HCT116 (cell line): ENCODE results near the gene CTRL. TPM values are rescaled to one million over a fixed set of nuclear protein-coding genes. Genes with fewer than 3 reads are reported as not detected.
A peak's percentile ranks its signal among the peaks of the same experiment; 100 is the strongest.

ENCODE experiments used
- ATAC-seq: fragments of 200-7000 bp; cut with Tn5 transposase; 2 replicates; pipeline ENCODE4 v1.9.1; 2020; ENCODE audit warnings: mild to moderate bottlenecking, moderate library complexity
- BruUV-seq: library from RNA; stranded (reverse); fragments of 400-500 nt; replicated peaks from 2 replicates; lab custom pipeline; 2021; lab: Mats Ljungman, UMichigan
- CTCF ChIA-PET: fragments of 300-600 bp; sonication (Branson Sonifier 250); formaldehyde crosslinking; loops from one replicate; lab custom pipeline; 2021; ENCODE audit warnings: antibody characterized with exemption; lab: Charles Lee
- POLR2A ChIA-PET: fragments of 300-600, 350-600 bp; sonication (Branson Sonifier 250); formaldehyde crosslinking; loops from one replicate; lab custom pipeline; 2021; ENCODE audit warnings: antibody characterized with exemption; lab: Charles Lee
- RAD21 ChIA-PET, 2 experiments: fragments of 300-600 bp; sonication (Branson Sonifier 250); formaldehyde crosslinking; loops; one replicate each; lab custom pipeline; 2023; ENCODE audit warnings: low total read pairs in 2 of 2; ENCODE audit not compliant: uncharacterized antibody in 2 of 2, unreplicated experiment in 2 of 2, low non-redundant PET in 1 of 2; lab: Charles Lee
- DNase-seq: peaks from one replicate; pipeline ENCODE4 v3.0.0-alpha.2; 2010; ENCODE audit warnings: low read depth, low spot score
- H2AFZ ChIP-seq: fragments of 200-600 bp; shearing (Covaris generic), sonication (generic); 2 replicates; pipeline ENCODE4 v1.6.1; 2017; ENCODE audit warnings: low read depth, mixed run types, mixed read lengths, antibody characterized with exemption, low read length; ENCODE audit not compliant: poor library complexity, severe bottlenecking
- H3K27ac ChIP-seq: 2 replicates; pipeline ENCODE4 v1.5.1; 2012; ENCODE audit warnings: low read depth, low read length
- H3K27me3 ChIP-seq: fragments of 200-600 bp; sonication (generic); 2 replicates; pipeline ENCODE4 v1.6.1; 2016; ENCODE audit warnings: mixed run types, low read length, mixed read lengths; ENCODE audit not compliant: insufficient read depth
- H3K36me3 ChIP-seq, 2 experiments: fragments of 200-500 bp in 1 of 2; fragments of 200-600 bp in 1 of 2; sonication (Bioruptor generic) in 1 of 2; sonication (generic) in 1 of 2; 2 replicates each; pipeline versions ENCODE4 v1.5.1 to v1.6.1; 2014 to 2016; ENCODE audit warnings: low read length in 2 of 2, inconsistent platforms in 1 of 2, mixed read lengths in 1 of 2, mixed run types in 1 of 2; ENCODE audit not compliant: insufficient read depth in 2 of 2, control insufficient read depth in 1 of 2
- H3K4me1 ChIP-seq, 2 experiments: fragments of 200-600 bp in 1 of 2; sonication (generic) in 1 of 2; 2 replicates each; pipeline versions ENCODE4 v1.5.1 to v1.6.1; 2012 to 2017; ENCODE audit warnings: low read length in 2 of 2, inconsistent platforms in 1 of 2, mild to moderate bottlenecking in 1 of 2, mixed read lengths in 1 of 2, mixed run types in 1 of 2, moderate library complexity in 1 of 2; ENCODE audit not compliant: insufficient read depth in 2 of 2, control insufficient read depth in 1 of 2
- H3K4me2 ChIP-seq: fragments of 200-600 bp; sonication (generic); 2 replicates; pipeline ENCODE4 v1.6.1; 2017; ENCODE audit warnings: mixed run types, low read length, mixed read lengths
- H3K4me3 ChIP-seq, 2 experiments: fragments of 200-600 bp in 1 of 2; sonication (generic) in 1 of 2; replicated peaks in 1 of 2; 2 replicates each; pipeline ENCODE4 v1.5.1; 2011 to 2016; ENCODE audit warnings: low read length in 2 of 2, control low read depth in 1 of 2, low read depth in 1 of 2, mild to moderate bottlenecking in 1 of 2, mixed read lengths in 1 of 2, mixed run types in 1 of 2
- H3K79me2 ChIP-seq: fragments of 200-600 bp; sonication (generic); 2 replicates; pipeline ENCODE4 v1.6.1; 2017; ENCODE audit warnings: mild to moderate bottlenecking, mixed run types, low read length, moderate library complexity, mixed read lengths; ENCODE audit not compliant: insufficient read depth
- H3K9ac ChIP-seq: fragments of 200-600 bp; sonication (generic); 2 replicates; pipeline ENCODE4 v1.6.1; 2016; ENCODE audit warnings: low read length, mixed read lengths
- H3K9me2 ChIP-seq: fragments of 200-600 bp; sonication (generic), shearing (Covaris generic); 2 replicates; pipeline ENCODE4 v1.6.1; 2017; ENCODE audit warnings: mixed run types, mild to moderate bottlenecking, moderate library complexity; ENCODE audit not compliant: insufficient read depth
- H3K9me3 ChIP-seq, 2 experiments: fragments of 200-500 bp in 1 of 2; fragments of 200-600 bp in 1 of 2; sonication (Bioruptor generic) in 1 of 2; sonication (generic) in 1 of 2; 2 replicates each; pipeline ENCODE4 v1.6.1; 2014 to 2017; ENCODE audit warnings: low read length in 2 of 2, mixed read lengths in 2 of 2, inconsistent platforms in 1 of 2, low read depth in 1 of 2, mild to moderate bottlenecking in 1 of 2, mixed run types in 1 of 2, moderate library complexity in 1 of 2; ENCODE audit not compliant: control insufficient read depth in 1 of 2, insufficient read depth in 1 of 2
- H4K20me1 ChIP-seq: fragments of 200-600 bp; sonication (generic), shearing (Covaris generic); 2 replicates; pipeline ENCODE4 v1.6.1; 2017; ENCODE audit warnings: mixed run types, mild to moderate bottlenecking, moderate library complexity; ENCODE audit not compliant: insufficient read depth
- CBX3 ChIP-seq: IDR thresholded peaks from 2 replicates; pipeline ENCODE4 v1.6.1; 2012; ENCODE audit warnings: low read depth
- CEBPB ChIP-seq: IDR thresholded peaks from 2 replicates; pipeline ENCODE4 v1.6.1; 2012; ENCODE audit warnings: low read depth
- EGR1 ChIP-seq: IDR thresholded peaks from 2 replicates; pipeline ENCODE4 v1.6.1; 2012; ENCODE audit warnings: low read depth
- ELF1 ChIP-seq: IDR thresholded peaks from 2 replicates; pipeline ENCODE4 v1.6.1; 2012; ENCODE audit warnings: low read depth, borderline replicate concordance
- EZH2 ChIP-seq: fragments of 200-600 bp; sonication (generic); IDR thresholded peaks from 2 replicates; pipeline ENCODE4 v1.6.1; 2017; ENCODE audit warnings: antibody characterized with exemption, mixed run types
- EZH2phosphoT487 ChIP-seq: fragments of 200-600 bp; IDR thresholded peaks from 2 replicates; pipeline ENCODE4 v1.6.1; 2018; ENCODE audit warnings: antibody characterized with exemption, borderline replicate concordance
- FOSL1 ChIP-seq: IDR thresholded peaks from 2 replicates; pipeline ENCODE4 v1.6.1; 2012; ENCODE audit warnings: low read depth
- JUND ChIP-seq: IDR thresholded peaks from 2 replicates; pipeline ENCODE4 v1.6.1; 2012
- POLR2A ChIP-seq: IDR thresholded peaks from 2 replicates; pipeline ENCODE4 v1.7.0; 2011; ENCODE audit warnings: borderline replicate concordance; ENCODE audit not compliant: insufficient read depth, insufficient read length; ENCODE audit errors: extremely low read depth
- POLR2AphosphoS5 ChIP-seq: IDR thresholded peaks from 2 replicates; pipeline ENCODE4 v1.6.1; 2011; ENCODE audit warnings: mild to moderate bottlenecking, low read depth, low read length, moderate library complexity
- RAD21 ChIP-seq: IDR thresholded peaks from 2 replicates; pipeline ENCODE4 v1.6.1; 2012; ENCODE audit warnings: low read depth, mild to moderate bottlenecking
- SIN3A ChIP-seq: IDR thresholded peaks from 2 replicates; pipeline ENCODE4 v1.6.1; 2012; ENCODE audit warnings: low read depth
- SRF ChIP-seq: IDR thresholded peaks from 2 replicates; pipeline ENCODE4 v1.6.1; 2012; ENCODE audit warnings: low read depth
- TCF7L2 ChIP-seq: IDR thresholded peaks from 2 replicates; pipeline ENCODE4 v1.7.0; 2011; ENCODE audit warnings: borderline replicate concordance, inconsistent platforms; ENCODE audit not compliant: insufficient read depth, insufficient read length; ENCODE audit errors: extremely low read depth
- YY1 ChIP-seq: IDR thresholded peaks from 2 replicates; pipeline ENCODE4 v1.6.1; 2011; ENCODE audit warnings: low read length, low read depth, moderate library complexity, mild to moderate bottlenecking; ENCODE audit not compliant: insufficient replicate concordance; ENCODE audit errors: extremely low read depth
- ZFX ChIP-seq: fragments of 450-650 bp; IDR thresholded peaks from 2 replicates; pipeline ENCODE4 v1.6.1; 2017
- ZNF274 ChIP-seq: fragments of 200-500 bp; sonication (Bioruptor generic); IDR thresholded peaks from 2 replicates; pipeline ENCODE4 v1.6.1; 2014; ENCODE audit warnings: mild to moderate bottlenecking, low read depth, low read length, inconsistent platforms
- intact Hi-C: fragments of 100-400 bp; cut with micrococcal nuclease; formaldehyde crosslinking; loops from 2 replicates; pipeline ENCODE4 v1.10.0; 2022
- total RNA-seq: library from RNA; stranded (reverse); gene quantifications from one replicate; pipeline ENCODE4 v1.2.1, GENCODE V29; 2021; ENCODE audit not compliant: unreplicated experiment
- TF ChIP-seq, protein P1 (sequence below): IDR thresholded peaks from 2 replicates; pipeline ENCODE4 v1.6.1; 2011; ENCODE audit warnings: mild to moderate bottlenecking, low read length, moderate library complexity; ENCODE audit not compliant: insufficient replicate concordance; ENCODE audit errors: extremely low read depth
- TF ChIP-seq, protein P2 (sequence below): IDR thresholded peaks from 2 replicates; pipeline ENCODE4 v1.6.1; 2012
- TF ChIP-seq, protein P3 (sequence below): IDR thresholded peaks from 2 replicates; pipeline ENCODE4 v1.6.1; 2012; ENCODE audit warnings: low read depth

The CTRL gene
- total RNA-seq, 1 experiment from 2014 or later = 3.4 TPM

DNA sequence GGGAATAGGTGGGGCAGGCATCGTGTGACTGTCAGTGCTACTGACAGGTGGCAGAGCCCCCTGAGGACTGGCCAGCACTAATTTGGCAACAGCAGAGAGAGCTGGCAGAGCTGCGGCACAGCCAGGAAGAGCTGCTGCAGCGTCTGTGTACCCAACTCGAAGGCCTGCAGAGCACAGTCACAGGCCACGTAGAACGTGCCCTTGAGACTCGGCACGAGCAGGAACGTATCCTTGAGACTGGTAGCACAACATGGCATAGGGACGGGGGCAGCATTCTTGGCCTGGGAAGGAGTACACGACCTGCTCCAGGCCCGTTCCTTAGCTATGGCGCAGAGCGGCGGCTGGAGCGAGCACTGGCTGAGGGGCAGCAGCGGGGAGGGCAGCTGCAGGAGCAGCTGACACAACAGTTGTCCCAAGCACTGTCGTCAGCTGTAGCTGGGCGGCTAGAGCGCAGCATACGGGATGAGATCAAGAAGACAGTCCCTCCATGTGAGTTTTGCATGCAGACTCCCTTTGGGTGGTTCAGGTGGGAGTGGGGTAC lies 50.0 kb downstream of the CTRL start:
- CTCF ChIA-PET = no interaction called here
- RAD21 ChIA-PET = no interaction called here
- POLR2A ChIA-PET = no interaction called here

More for the DNA sequence above, 50.0 kb downstream of the CTRL start:
- no peak overlapping the region for H3K9ac ChIP-seq
- H3K27ac ChIP-seq = no peak overlapping the region
- no peaks in the 10 kb centered on the region for H3K27me3 ChIP-seq
- TF ChIP-seq ZFX = no peak
- TF ChIP-seq CBX3 = no peak
- no peak for TF ChIP-seq EZH2
- no peak for TF ChIP-seq POLR2AphosphoS5
- TF ChIP-seq JUND = no peak
- TF ChIP-seq ELF1 = no peak
- no peak for TF ChIP-seq EZH2phosphoT487
- TF ChIP-seq POLR2A = no peak
- no peak for TF ChIP-seq ZNF274
- TF ChIP-seq, protein P1, sequence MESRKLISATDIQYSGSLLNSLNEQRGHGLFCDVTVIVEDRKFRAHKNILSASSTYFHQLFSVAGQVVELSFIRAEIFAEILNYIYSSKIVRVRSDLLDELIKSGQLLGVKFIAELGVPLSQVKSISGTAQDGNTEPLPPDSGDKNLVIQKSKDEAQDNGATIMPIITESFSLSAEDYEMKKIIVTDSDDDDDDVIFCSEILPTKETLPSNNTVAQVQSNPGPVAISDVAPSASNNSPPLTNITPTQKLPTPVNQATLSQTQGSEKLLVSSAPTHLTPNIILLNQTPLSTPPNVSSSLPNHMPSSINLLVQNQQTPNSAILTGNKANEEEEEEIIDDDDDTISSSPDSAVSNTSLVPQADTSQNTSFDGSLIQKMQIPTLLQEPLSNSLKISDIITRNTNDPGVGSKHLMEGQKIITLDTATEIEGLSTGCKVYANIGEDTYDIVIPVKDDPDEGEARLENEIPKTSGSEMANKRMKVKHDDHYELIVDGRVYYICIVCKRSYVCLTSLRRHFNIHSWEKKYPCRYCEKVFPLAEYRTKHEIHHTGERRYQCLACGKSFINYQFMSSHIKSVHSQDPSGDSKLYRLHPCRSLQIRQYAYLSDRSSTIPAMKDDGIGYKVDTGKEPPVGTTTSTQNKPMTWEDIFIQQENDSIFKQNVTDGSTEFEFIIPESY = no peak
- TF ChIP-seq FOSL1 = no peak
- no peak for TF ChIP-seq YY1
- no peak for TF ChIP-seq SIN3A
- TF ChIP-seq, protein P2, sequence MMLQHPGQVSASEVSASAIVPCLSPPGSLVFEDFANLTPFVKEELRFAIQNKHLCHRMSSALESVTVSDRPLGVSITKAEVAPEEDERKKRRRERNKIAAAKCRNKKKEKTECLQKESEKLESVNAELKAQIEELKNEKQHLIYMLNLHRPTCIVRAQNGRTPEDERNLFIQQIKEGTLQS = no peak
- TF ChIP-seq RAD21 = no peak
- TF ChIP-seq EGR1 = no peak
- TF ChIP-seq, protein P3, sequence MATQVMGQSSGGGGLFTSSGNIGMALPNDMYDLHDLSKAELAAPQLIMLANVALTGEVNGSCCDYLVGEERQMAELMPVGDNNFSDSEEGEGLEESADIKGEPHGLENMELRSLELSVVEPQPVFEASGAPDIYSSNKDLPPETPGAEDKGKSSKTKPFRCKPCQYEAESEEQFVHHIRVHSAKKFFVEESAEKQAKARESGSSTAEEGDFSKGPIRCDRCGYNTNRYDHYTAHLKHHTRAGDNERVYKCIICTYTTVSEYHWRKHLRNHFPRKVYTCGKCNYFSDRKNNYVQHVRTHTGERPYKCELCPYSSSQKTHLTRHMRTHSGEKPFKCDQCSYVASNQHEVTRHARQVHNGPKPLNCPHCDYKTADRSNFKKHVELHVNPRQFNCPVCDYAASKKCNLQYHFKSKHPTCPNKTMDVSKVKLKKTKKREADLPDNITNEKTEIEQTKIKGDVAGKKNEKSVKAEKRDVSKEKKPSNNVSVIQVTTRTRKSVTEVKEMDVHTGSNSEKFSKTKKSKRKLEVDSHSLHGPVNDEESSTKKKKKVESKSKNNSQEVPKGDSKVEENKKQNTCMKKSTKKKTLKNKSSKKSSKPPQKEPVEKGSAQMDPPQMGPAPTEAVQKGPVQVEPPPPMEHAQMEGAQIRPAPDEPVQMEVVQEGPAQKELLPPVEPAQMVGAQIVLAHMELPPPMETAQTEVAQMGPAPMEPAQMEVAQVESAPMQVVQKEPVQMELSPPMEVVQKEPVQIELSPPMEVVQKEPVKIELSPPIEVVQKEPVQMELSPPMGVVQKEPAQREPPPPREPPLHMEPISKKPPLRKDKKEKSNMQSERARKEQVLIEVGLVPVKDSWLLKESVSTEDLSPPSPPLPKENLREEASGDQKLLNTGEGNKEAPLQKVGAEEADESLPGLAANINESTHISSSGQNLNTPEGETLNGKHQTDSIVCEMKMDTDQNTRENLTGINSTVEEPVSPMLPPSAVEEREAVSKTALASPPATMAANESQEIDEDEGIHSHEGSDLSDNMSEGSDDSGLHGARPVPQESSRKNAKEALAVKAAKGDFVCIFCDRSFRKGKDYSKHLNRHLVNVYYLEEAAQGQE = no peak
- TF ChIP-seq CEBPB = no peak
- no peak for TF ChIP-seq SRF
- no peak for TF ChIP-seq TCF7L2
- BruUV-seq = TSS peak; percentile 4
- no peak overlapping the region for H3K4me3 ChIP-seq
- no peak overlapping the region for H3K4me2 ChIP-seq
- no peak overlapping the region for H2AFZ ChIP-seq
- no peaks in the 10 kb centered on the region for H3K9me2 ChIP-seq
- peaks cover 44 to 66% of the 10 kb centered on the region in 2 experiments; a peak in 3 of 4 replicates for H3K36me3 ChIP-seq
- peaks cover under 1% of the 10 kb centered on the region; the same call in 1 of the 2 replicates for H3K79me2 ChIP-seq
- no peak for DNase-seq
- intact Hi-C loops = loop anchor here (10.0 kb wide), 1 partner anchor 343 kb away; no protein-coding TSS in a partner anchor
- H3K9me3 ChIP-seq = no peaks in the 10 kb centered on the region
- ATAC-seq = no peak
- peaks cover 3% of the 10 kb centered on the region; the same call in 1 of the 2 replicates for H4K20me1 ChIP-seq
- no peaks in the 10 kb centered on the region for H3K4me1 ChIP-seq
